OCI-LY7 (cell line): ENCODE measurements around the gene EVX1.

ENCODE experiments used
- CTCF ChIP-seq: fragments of 200-600 bp; sonication (generic); conservative IDR thresholded peaks from 2 replicates; pipeline ENCODE4 v1.5.1; 2014; ENCODE audit warnings: mild to moderate bottlenecking, antibody characterized with exemption, low read length, moderate library complexity, mixed read lengths
- EZH2phosphoT487 ChIP-seq: fragments of 200-600 bp; sonication (generic); IDR thresholded peaks from 2 replicates; pipeline ENCODE4 v1.6.1; 2018; ENCODE audit warnings: low read depth, borderline replicate concordance, mild to moderate bottlenecking, mixed run types, antibody characterized with exemption, low read length, moderate library complexity, mixed read lengths

- TF ChIP-seq CTCF (no peak), EZH2phosphoT487 (no peak)
Observed at GRCh38 chr7:27251652-27252590, 9.3 kb downstream of the EVX1 start.
